Endothelial cell of umbilical vein (primary cell): Measurements from ENCODE around the gene CCDC66. TPM values are rescaled to one million over a fixed set of nuclear protein-coding genes. Genes with fewer than 3 reads are reported as not detected.

ENCODE experiments used
- BruUV-seq: library from RNA; stranded (reverse); fragments of 400-500 nt; replicated peaks from 2 replicates; lab custom pipeline; 2021; lab: Mats Ljungman, UMichigan
- CTCF ChIA-PET: fragments of 300-600, 350-600 bp; sonication (Branson Sonifier 250); formaldehyde crosslinking; loops from one replicate; lab custom pipeline; 2021; ENCODE audit warnings: antibody characterized with exemption, inconsistent platforms; lab: Charles Lee
- POLR2A ChIA-PET: fragments of 300-600, 350-600 bp; sonication (Branson Sonifier 250); formaldehyde crosslinking; loops from one replicate; lab custom pipeline; 2021; ENCODE audit warnings: antibody characterized with exemption, inconsistent platforms; lab: Charles Lee
- DNase-seq: peaks from one replicate; pipeline ENCODE4 v3.0.0-alpha.2; 2011; ENCODE audit warnings: low read depth, low spot score
- FAIRE-seq: peaks from 2 replicates; lab custom pipeline; 2011; peaks lifted over from hg19 to GRCh38; lab: Jason Lieb, UNC
- H2AFZ ChIP-seq: 2 replicates; pipeline ENCODE4 v1.6.0; 2012; ENCODE audit warnings: low read depth, low read length, control low read depth, inconsistent platforms
- H3K27ac ChIP-seq: 2 replicates; pipeline ENCODE4 v1.5.1; 2011; ENCODE audit warnings: low read depth, mild to moderate bottlenecking, control low read depth, low read length, moderate library complexity; ENCODE audit not compliant: insufficient read depth
- H3K27me3 ChIP-seq, 2 experiments: 2 replicates each; pipeline versions ENCODE4 v1.6.0 to v1.6.1; 2011; ENCODE audit warnings: low read length in 2 of 2, mixed read lengths in 1 of 2; ENCODE audit not compliant: control insufficient read depth in 2 of 2, insufficient read depth in 2 of 2
- H3K36me3 ChIP-seq, 2 experiments: 2 replicates in 1 of 2; 3 replicates in 1 of 2; pipeline ENCODE4 v1.5.1; 2011; ENCODE audit warnings: low read length in 2 of 2, mild to moderate bottlenecking in 1 of 2, moderate library complexity in 1 of 2; ENCODE audit not compliant: control insufficient read depth in 2 of 2, insufficient read depth in 2 of 2; ENCODE audit errors: extremely low read depth in 1 of 2
- H3K4me1 ChIP-seq: 3 replicates; pipeline ENCODE4 v1.5.1; 2011; ENCODE audit warnings: mild to moderate bottlenecking, low read length; ENCODE audit not compliant: control insufficient read depth, insufficient read depth; ENCODE audit errors: extremely low read depth
- H3K4me2 ChIP-seq: 2 replicates; pipeline ENCODE4 v1.6.1; 2011; ENCODE audit warnings: low read length, control low read depth, mixed read lengths; ENCODE audit not compliant: insufficient read depth
- H3K4me3 ChIP-seq, 3 experiments: fragments of 200-600 bp in 1 of 3; sonication (generic), shearing (Covaris generic) in 1 of 3; replicated peaks in 1 of 3; 2 replicates each; pipeline ENCODE4 v1.5.1; 2011 to 2016; ENCODE audit warnings: control low read depth in 3 of 3, low read length in 3 of 3, mild to moderate bottlenecking in 2 of 3, inconsistent platforms in 1 of 3, low read depth in 1 of 3, moderate library complexity in 1 of 3; ENCODE audit not compliant: insufficient read depth in 1 of 3
- H3K79me2 ChIP-seq: 2 replicates; pipeline ENCODE4 v1.6.0; 2012; ENCODE audit warnings: low read length, inconsistent platforms; ENCODE audit not compliant: control insufficient read depth, insufficient read depth
- H3K9ac ChIP-seq: replicated peaks from 2 replicates; pipeline ENCODE3; 2011; ENCODE audit warnings: low read length, control low read depth; ENCODE audit not compliant: insufficient read depth; ENCODE audit errors: extremely low read depth
- H3K9me1 ChIP-seq: replicated peaks from 3 replicates; pipeline ENCODE4 v1.6.0; 2011; ENCODE audit warnings: mild to moderate bottlenecking, low read length; ENCODE audit not compliant: control insufficient read depth, insufficient read depth; ENCODE audit errors: extremely low read depth
- H3K9me3 ChIP-seq: replicated peaks from 2 replicates; pipeline ENCODE4 v1.5.1; 2012; ENCODE audit warnings: low read length, inconsistent platforms; ENCODE audit not compliant: control insufficient read depth, insufficient read depth
- H4K20me1 ChIP-seq: replicated peaks from 2 replicates; pipeline ENCODE3; 2011; ENCODE audit warnings: mild to moderate bottlenecking, low read length; ENCODE audit not compliant: control insufficient read depth, insufficient read depth; ENCODE audit errors: extremely low read depth
- EZH2 ChIP-seq: IDR thresholded peaks from 2 replicates; pipeline ENCODE4 v1.6.1; 2012; ENCODE audit warnings: borderline replicate concordance, low read depth, mild to moderate bottlenecking, moderate library complexity, low read length, inconsistent platforms; ENCODE audit not compliant: severe bottlenecking
- FOS ChIP-seq: IDR thresholded peaks from 2 replicates; pipeline ENCODE4 v1.6.1; 2011; ENCODE audit warnings: mild to moderate bottlenecking, low read length, moderate library complexity, borderline replicate concordance; ENCODE audit not compliant: insufficient read depth
- GATA2 ChIP-seq: IDR thresholded peaks from 2 replicates; pipeline ENCODE4 v1.7.0; 2011; ENCODE audit warnings: low read depth, mild to moderate bottlenecking, moderate library complexity, mixed read lengths, low read length; ENCODE audit not compliant: insufficient read length, insufficient read depth
- JUN ChIP-seq: IDR thresholded peaks from 2 replicates; pipeline ENCODE4 v1.6.1; 2011; ENCODE audit warnings: borderline replicate concordance, low read depth; ENCODE audit not compliant: insufficient read length, insufficient read depth
- MYC ChIP-seq: IDR thresholded peaks from one replicate; pipeline ENCODE4 v1.6.1; 2011; ENCODE audit warnings: mild to moderate bottlenecking, low read depth, low read length
- POLR2A ChIP-seq: IDR thresholded peaks from 2 replicates; pipeline ENCODE4 v1.6.1; 2012; ENCODE audit warnings: low read depth, mild to moderate bottlenecking, control low read depth, low read length
- POLR2AphosphoS5 ChIP-seq: IDR thresholded peaks from 2 replicates; pipeline ENCODE4 v1.6.1; 2012; ENCODE audit warnings: low read depth, mild to moderate bottlenecking, control low read depth, low read length, moderate library complexity; ENCODE audit not compliant: insufficient read depth
- dilution Hi-C: fragments of 300-500 bp; cut with MboI; formaldehyde crosslinking; loops from one replicate; pipeline ENCODE4 v1.15.0; 2019; ENCODE audit warnings: low sequenced_read_pairs; ENCODE audit not compliant: extremely low pct_ligation_motif_present
- intact Hi-C: fragments of 100-400 bp; cut with micrococcal nuclease; formaldehyde crosslinking; loops from one replicate; pipeline ENCODE4 v1.10.0; 2022
- polyA plus RNA-seq, 4 experiments: library from polyadenylated mRNA; depleted of rRNA in 3 of 4; stranded (reverse) in 3 of 4; unstranded in 1 of 4; fragments of >200 nt; gene quantifications; 2 replicates each; pipeline versions ENCODE4 v1.2.1 to v1.2.3, GENCODE V29; 2011 to 2012; ENCODE audit warnings: missing spikeins in 1 of 4
- total RNA-seq: library from RNA; stranded (reverse); gene quantifications from 2 replicates; pipeline ENCODE4 v1.2.3, GENCODE V29; 2021
- TF ChIP-seq, protein P1 (sequence below), 2 donors: IDR thresholded peaks; 1 replicate in 1 of 2; 2 replicates in 1 of 2; pipeline ENCODE4 v1.5.1; 2011; ENCODE audit warnings: low read length in 2 of 2, mild to moderate bottlenecking in 2 of 2, moderate library complexity in 2 of 2, control low read depth in 1 of 2, inconsistent platforms in 1 of 2, low read depth in 1 of 2; ENCODE audit not compliant: insufficient read depth in 1 of 2; ENCODE audit errors: extremely low read depth in 1 of 2
- TF ChIP-seq, protein P2 (sequence below): IDR thresholded peaks from 2 replicates; pipeline ENCODE4 v1.6.1; 2011; ENCODE audit not compliant: insufficient read depth, insufficient read length

CCDC66 gene
- total and polyA plus RNA-seq, 2 donors (not counting 3 experiments of a cell fraction or from before 2014, with no cell fraction given): 5.0 to 20.7 TPM

DNA sequence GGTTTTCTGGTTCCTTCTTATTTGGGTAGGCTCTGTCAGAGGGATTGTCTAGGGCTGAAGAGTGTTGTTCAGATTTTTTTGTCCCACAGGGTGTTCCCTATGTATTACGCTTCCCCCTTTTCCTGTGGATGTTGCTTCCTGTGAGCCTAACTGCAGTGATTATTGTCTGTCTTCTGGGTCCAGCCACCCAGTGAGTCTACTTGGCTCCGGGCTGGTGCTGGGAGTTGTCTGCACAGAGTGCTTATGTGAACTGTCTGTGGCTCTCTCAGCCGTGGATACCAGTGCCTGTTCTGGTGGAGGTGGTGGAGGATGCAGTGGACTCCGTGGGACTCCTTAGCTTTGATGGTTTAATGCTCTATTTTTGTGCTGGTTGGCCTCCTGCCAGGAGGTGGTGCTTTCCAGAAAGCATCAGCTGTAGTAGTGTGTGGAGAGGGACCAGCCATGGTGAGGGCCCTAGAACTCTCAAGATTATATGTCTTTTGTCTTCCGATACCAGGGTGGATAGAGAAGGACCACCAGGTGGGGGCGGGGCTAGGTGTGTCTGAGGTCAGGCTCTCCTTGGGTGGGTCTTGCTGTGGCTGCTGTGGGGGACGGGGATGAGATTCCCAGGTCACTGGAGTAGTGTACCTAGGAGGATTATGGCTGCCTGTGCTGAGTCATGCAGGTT lies 53.8 kb downstream of the CCDC66 start:
- Histone ChIP-seq H3K4me3 (no peak overlapping the region), H3K9ac (no peak overlapping the region), H3K79me2 (no peaks in the 10 kb centered on the region), H3K4me1 (peaks cover 3% of the 10 kb centered on the region), H3K27me3 (no peaks in the 10 kb centered on the region), H4K20me1 (no peaks in the 10 kb centered on the region), H3K9me1 (no peaks in the 10 kb centered on the region), H2AFZ (no peak overlapping the region), H3K36me3 (peaks cover 3 to 10% of the 10 kb centered on the region in 2 experiments), H3K27ac (no peak overlapping the region), H3K9me3 (no peaks in the 10 kb centered on the region), H3K4me2 (no peak overlapping the region)
- intact Hi-C loops: no loop called here
- no peak for DNase-seq
- TF ChIP-seq GATA2 (no peak), EZH2 (no peak), POLR2AphosphoS5 (no peak), MYC (no peak), JUN (no peak), FOS (no peak), POLR2A (no peak)
- TF ChIP-seq, protein P1, sequence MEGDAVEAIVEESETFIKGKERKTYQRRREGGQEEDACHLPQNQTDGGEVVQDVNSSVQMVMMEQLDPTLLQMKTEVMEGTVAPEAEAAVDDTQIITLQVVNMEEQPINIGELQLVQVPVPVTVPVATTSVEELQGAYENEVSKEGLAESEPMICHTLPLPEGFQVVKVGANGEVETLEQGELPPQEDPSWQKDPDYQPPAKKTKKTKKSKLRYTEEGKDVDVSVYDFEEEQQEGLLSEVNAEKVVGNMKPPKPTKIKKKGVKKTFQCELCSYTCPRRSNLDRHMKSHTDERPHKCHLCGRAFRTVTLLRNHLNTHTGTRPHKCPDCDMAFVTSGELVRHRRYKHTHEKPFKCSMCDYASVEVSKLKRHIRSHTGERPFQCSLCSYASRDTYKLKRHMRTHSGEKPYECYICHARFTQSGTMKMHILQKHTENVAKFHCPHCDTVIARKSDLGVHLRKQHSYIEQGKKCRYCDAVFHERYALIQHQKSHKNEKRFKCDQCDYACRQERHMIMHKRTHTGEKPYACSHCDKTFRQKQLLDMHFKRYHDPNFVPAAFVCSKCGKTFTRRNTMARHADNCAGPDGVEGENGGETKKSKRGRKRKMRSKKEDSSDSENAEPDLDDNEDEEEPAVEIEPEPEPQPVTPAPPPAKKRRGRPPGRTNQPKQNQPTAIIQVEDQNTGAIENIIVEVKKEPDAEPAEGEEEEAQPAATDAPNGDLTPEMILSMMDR (IDR thresholded peaks at IDR 0.05; ENCODE audit: extremely low read depth in 1 of 2, insufficient read depth in 1 of 2, low read depth in 1 of 2, low read length in 2 of 2): no peak
- TF ChIP-seq, protein P2, sequence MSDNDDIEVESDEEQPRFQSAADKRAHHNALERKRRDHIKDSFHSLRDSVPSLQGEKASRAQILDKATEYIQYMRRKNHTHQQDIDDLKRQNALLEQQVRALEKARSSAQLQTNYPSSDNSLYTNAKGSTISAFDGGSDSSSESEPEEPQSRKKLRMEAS: no peak
- ChIA-PET POLR2A (no interaction called here), CTCF (no interaction called here)
- dilution Hi-C loops: no loop called here
- BruUV-seq: no TSS peak
- FAIRE-seq: no peak
